ENCODE measurements around the gene RNF215. TPM values are rescaled to one million over a fixed set of nuclear protein-coding genes. Genes with fewer than 3 reads are reported as not detected.
"Not testable (repeated sequence)": the region's sequence is repeated elsewhere in the genome, so short reads cannot be mapped to it uniquely, and the experiment has no call there.

The RNF215 gene
- total RNA-seq, 1 donor from 2014 or later: 14.9 TPM

- intact Hi-C loops (cut with micrococcal nuclease): no loop called here
These were observed 16.5 kb downstream of the RNF215 start for GRCh38 chr22:30370641-30371230.

GRCh38 chr22:30368420-30368819 lies 18.8 kb downstream of the RNF215 start:
- intact Hi-C loops (cut with micrococcal nuclease): no loop called here

GRCh38 chr22:30365891-30366290 lies 21.3 kb downstream of the RNF215 start:
- intact Hi-C loops (cut with micrococcal nuclease): no loop called here

DNA sequence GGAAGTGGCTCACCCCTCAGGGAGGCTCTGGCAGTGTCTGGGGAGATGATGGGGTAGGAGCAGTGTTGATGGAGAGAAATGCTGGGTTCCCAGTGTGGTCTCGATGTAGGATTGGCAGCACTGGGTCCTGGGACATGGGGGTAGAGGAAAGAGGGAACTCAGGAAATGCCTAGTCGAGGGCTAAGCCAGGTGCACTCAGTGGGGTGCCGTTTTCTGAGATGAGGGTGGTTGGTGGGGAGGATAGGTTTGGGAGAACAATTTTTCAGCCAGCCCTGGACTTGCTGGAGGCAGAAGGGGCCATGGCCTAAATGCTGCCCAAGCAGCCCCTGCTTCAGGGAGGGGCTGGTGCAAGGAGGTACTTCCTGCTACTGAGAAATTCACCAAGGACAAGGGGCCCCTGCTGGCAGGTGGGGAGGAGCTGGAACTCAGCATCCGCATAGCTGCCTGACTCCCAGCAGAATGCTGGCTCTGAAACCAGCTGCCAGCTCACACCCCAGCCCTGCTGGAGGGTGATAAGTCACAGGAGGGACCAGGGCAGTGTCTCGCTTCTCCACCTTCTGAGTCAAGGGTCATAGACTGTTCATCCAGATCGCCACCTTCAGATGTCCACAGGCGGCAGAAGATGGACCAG lies 24.4 kb downstream of the RNF215 start:
- intact Hi-C loops (cut with micrococcal nuclease): no loop called here

DNA sequence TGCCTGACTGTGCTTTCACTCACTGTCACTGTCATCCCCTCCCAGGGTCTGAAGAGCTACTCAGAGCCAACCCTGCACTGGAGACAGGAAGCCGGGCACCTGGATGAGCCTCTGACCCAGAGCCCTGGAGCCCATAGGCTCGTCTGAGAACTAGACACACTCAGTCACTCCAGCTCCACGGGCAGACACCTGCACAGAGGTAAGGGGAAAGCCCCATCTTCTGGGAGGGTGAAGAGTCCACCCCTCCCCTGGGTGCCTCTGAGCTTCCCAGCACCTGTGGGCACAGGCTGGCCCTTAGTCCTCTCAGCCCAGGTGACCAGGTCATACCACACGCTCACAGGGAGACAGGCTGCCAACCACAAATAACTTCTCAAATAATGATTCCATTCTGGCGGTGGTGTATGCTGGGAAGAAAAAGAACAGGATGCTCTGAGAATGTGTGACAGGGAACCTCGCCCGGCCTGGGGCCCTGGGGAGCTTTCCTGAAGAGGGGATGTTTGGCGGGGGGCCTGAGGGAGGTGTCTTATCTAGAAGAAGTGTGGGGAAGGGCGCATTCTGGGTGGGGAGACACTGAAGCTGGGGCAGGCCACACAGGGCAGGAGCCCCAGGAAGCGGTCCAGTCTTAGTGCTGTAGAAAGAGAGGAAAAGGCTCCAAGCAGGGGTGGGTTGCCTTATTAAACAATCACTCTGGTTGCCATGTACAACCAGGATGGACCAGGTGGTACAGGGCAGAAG lies 25.1 kb downstream of the RNF215 start:
- intact Hi-C loops (cut with micrococcal nuclease): no loop called here

DNA sequence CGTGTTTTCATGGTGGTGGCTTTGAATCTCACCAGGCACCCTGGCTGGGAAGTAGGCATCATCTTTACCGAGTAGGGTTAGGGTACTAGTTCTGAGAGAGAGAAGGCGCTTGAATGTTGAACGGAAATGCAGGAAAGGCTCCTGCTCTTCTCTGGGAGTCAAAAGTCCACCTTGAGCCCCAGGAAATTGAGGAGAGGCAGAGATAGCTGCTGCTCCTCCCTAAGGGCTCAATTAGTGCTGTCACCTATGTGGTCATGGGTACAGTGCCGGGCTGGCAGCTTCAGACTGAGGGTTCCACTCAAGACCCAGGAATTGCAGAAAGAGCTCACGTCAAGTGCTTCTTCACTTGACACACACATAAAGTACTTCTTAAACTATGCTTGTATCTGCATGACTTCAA lies 28.7 kb downstream of the RNF215 start:
- intact Hi-C loops (cut with micrococcal nuclease): no loop called here

DNA sequence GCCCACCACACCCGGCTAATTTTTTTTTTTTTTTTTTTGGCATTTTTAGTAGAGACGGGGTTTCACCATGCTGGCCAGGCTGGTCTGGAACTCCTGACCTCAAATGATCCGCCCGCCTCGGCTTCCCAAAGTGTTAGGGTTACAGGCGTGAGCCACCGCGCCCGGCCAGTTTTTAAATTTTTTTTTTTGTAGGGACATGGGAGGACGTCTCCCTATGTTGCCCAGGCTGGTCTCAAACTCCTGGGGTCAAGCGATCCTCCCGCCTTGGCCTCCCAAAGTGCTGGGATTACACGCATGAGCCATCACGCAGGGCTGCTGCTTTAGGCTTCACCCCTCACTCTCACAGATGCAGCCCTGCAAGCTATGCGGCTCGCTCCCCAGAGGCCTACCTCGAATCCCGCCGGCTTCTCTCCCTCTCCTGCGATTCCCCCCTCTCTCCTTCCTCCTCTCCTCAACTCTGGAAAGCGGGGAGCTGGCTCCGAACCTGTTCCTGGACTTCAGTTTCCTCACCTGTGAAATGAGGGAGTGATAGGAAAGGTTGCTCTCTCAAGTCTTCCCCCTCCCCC lies 29.5 kb downstream of the RNF215 start:
- intact Hi-C loops (cut with micrococcal nuclease): loop anchor here (2.0 kb wide), 2 partner anchors 29 to 67 kb away; partner anchors contain the start of genes MTFP1 and RNF215

- intact Hi-C loops (cut with micrococcal nuclease): loop anchor here (2.0 kb wide), 2 partner anchors 30 to 68 kb away; partner anchors contain the start of genes MTFP1 and RNF215
These were observed 30.0 kb downstream of the RNF215 start for GRCh38 chr22:30357236-30357570.

- intact Hi-C loops (cut with micrococcal nuclease): loop anchor here (1.0 to 2.0 kb wide), 6 partner anchors 30 to 90 kb away; partner anchors contain the start of genes CASTOR1, MTFP1, OSM and RNF215
These were observed 30.6 kb downstream of the RNF215 start, which contains the start of the genes CCDC157 and SF3A1 for GRCh38 chr22:30356449-30357235. Gene CCDC157, plus strand, starts transcription at chr22:30357007. Its CDS starts 8,994 bp downstream, at chr22:30366001. Gene SF3A1, minus strand, starts transcription at chr22:30356894. Its CDS starts 102 bp downstream, at chr22:30356792.

DNA sequence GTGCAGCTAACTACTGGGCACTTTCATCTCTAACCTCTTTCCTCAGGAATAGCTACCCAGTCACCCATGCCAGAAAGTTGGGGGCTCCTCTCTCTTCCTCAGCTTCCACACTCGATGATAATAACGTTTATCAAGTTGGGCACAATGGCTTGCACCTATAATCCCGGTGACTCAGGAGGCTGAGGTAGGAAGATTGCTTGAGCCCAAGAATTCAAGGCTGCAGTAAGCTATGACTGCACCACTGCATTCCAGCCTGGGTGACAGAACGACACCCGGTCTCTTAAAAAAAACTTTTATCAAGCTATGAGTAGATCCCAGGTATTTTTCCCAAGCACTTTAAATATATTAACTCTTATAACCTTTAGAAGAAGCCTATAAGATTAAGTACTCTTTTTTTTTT lies 32.6 kb downstream of the RNF215 start:
- intact Hi-C loops (cut with micrococcal nuclease): no loop called here

DNA sequence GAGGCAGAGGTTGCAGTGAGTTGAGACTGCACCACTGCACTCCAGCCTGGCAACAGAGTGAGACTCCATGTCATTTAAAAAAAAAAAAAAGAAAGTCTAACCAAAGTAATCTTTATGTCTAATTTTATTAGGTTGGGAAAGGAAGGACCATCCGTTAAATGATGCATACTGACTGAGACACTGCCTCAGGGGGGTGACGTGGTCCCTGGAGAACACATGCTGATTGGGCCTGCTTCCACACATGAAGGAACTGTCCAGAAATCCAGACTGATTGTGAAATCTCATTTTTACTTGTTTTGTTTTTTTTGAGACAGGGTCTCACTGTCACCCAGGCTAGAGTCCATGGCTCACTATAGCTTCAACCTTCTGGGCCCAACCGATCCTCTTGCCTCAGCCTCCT lies 36.0 kb downstream of the RNF215 start:
- intact Hi-C loops (cut with micrococcal nuclease): no loop called here

DNA sequence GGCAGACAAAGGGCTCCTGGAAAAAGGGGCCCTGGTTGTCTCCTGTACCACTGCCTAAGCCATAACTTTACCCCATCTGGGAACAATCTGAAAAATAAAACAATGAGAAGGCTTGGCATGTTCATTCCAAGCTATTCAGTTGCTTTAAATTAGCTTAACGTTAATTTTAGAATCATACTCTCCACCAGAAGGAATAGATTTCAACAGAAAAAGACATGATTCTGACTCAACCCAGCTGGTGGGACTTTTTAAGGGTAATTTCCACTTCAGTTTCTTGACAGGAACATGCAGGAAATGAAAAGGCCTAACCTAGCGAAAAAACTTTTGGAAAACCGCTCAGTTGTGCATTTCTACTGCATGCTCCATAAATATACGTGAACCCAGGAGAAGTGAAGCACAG lies 38.4 kb downstream of the RNF215 start:
- intact Hi-C loops (cut with micrococcal nuclease): no loop called here

DNA sequence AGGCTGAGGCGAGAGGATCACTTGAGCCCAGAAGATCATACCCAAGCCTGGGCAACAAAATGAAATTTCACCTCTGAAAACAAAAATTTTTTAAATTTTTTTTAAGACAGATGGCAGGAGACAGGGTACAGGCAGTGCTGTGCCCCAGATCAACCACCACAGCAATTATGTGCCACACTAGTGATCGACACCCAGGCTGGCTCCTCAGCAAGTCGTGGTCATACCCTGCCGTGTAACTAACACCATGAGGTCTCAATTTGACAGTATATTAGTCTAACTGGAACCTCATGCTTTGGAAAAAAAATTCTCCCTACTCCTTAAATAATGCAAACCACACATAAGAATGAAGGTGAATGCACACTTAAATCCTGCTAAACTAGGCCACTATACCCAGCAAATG lies 38.8 kb downstream of the RNF215 start:
- intact Hi-C loops (cut with micrococcal nuclease): no loop called here

DNA sequence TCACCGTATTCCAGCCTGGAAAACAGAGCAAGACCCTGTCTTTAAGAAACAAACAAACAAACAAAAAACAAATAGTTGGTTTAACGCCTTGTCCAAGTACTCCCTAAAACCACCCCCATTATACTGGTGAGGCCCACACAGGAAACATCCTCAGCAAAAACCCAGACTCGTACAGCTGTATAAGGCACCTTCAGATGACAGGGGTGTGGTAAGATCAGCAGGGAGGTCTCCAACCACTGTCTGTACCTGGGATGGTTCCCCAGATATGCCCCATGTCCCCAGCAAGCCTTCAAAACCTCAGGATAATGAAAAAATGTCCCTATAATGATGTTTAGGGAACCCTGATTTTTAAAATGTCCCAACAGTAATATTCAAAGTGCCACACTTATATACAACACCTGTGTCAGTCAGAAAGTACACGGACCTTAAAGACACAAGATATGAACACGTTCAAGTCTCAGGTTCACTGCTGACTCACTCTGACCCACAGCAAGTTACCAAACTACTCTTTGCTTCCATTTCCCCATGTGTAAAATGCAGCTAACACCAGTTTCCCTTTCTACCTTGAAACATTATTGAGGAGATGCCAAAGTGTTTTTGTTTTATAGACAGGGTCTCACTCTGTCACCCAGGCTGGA lies 39.8 kb downstream of the RNF215 start:
- intact Hi-C loops (cut with micrococcal nuclease): no loop called here

- intact Hi-C loops (cut with micrococcal nuclease): no loop called here
These were observed 42.6 kb downstream of the RNF215 start for GRCh38 chr22:30344447-30345200.

DNA sequence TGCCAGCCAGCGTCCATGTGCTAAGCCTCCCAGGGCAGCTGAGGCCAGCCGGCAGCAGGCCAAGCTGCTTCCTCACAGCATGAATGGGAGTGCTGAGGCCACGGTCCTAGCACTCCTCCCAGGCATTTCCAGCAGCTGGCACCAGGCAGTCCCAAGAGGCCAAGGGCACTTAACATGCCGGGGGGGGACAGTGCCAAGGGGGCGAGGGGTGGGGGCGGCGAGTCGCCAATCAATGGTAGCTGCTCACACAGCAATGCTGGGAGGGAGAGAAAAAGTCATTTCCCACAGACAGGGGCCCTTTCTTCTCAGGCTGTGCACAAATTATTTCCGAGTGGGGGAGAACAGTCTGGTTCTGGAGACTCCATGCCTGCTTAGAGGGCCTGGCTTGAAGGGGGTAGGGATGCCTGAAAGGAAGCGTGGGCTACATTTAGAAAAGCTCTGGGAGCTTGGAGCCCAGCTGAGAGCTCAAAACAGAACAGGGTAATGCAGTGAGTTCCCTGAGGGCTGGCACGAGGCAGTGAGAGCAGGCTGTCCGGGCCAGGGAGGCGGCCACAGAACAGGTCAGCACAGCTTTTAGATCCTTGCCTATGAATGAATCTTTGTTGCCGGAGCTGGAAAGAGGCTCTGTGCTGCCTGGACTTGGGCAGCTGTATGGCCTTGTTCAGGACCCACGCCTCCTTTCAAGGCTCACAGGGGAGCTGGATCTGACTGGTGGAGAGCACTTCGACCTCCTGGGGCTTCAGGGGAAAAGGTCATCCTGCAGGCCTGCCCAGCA lies 46.1 kb downstream of the RNF215 start:
- intact Hi-C loops (cut with micrococcal nuclease): no loop called here

DNA sequence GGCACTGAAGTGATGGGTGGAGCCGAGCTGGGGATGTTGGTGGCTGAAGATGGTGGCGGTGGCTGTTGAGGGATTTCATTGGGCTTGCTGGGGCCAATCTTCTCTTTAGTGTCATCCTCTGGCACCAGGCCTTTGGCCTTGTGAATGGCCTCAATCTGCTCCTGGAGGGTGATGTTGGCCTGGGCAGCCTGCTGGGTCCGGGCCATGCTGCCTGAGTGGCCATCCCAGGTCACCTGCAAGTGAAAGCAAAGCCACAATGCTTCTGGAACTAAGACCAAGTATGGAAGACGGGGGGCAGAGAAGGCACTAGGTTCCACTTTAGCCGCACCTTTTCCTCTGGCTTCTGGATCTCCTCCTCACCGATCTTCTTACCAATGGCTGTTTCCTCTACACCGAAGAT lies 48.4 kb downstream of the RNF215 start:
- intact Hi-C loops (cut with micrococcal nuclease): no loop called here

DNA sequence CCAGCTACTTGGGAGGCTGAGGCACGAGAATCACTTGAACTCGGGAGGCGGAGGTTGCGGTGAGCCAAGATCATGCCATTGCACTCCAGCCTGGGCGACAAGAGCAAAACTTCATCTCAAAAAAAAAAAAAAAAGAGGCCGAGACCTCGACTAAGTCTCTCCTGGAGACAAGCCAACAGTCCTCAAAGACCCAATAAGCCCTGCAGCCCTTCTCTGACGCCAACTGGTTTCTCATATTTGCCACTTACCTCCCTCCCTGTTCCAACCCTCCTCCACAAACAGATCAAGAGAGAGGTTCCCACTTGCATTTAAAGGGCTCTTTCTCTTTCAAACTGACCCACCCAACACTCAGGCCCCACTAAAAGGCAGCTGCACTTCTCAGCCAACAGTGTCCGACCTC lies 48.9 kb downstream of the RNF215 start:
- intact Hi-C loops (cut with micrococcal nuclease): not testable (repeated sequence)

DNA sequence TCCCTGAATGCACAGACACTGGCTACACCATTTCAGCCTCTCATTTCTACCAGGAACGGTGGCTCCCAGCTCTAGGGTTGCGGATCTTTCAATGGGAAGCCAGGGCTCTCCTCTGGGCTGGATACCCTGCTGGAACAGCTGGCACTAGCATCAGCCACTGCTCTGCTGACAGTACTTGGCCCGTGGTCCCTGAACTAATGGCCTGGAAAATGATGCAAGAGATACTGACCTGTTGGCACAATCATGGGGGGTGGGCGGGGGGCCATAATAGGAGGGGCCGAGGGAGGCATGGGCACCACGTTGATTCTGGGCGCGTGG lies 49.8 kb downstream of the RNF215 start:
- intact Hi-C loops (cut with micrococcal nuclease): no loop called here
